Measurements from ENCODE around the gene UBE2G2. TPM values are rescaled to one million over a fixed set of nuclear protein-coding genes. Genes with fewer than 3 reads are reported as not detected.

Gene UBE2G2
- total and polyA plus RNA-seq, 7 experiments from 2014 or later, result 50.7 to 150 (median 118) TPM

GRCh38 chr21:44836666-44837471 lies 35.2 kb upstream of the UBE2G2 start:
- Mint-ChIP-seq H3K27ac (no peak overlapping the region), H3K4me1 (no peaks in the 10 kb centered on the region), H3K36me3 (no peaks in the 10 kb centered on the region), H3K27me3 (no peaks in the 10 kb centered on the region), H3K9me3 (no peaks in the 10 kb centered on the region), H3K4me3 (no peak overlapping the region)
- no peaks in the 10 kb centered on the region for H3K9me3 ChIP-seq (ENCODE audit: control insufficient read depth in 2 of 3, low read length in 3 of 3)
- intact Hi-C loops (cut with micrococcal nuclease), result no loop called here
- no peaks in the 10 kb centered on the region for H3K27me3 ChIP-seq (ENCODE audit: control insufficient read depth in 2 of 2, insufficient read depth in 2 of 2, low read length in 2 of 2)
- DNase-seq (no peak), ATAC-seq (no peak)
- no peak overlapping the region for H3K27ac ChIP-seq (ENCODE audit: low read depth, low read length)
- H3K4me3 ChIP-seq (ENCODE audit: low read length), result no peak overlapping the region
- H3K36me3 ChIP-seq (ENCODE audit: control insufficient read depth in 2 of 3, insufficient read depth in 3 of 3, low read length in 3 of 3), result no peaks in the 10 kb centered on the region
- H3K4me1 ChIP-seq (ENCODE audit: control insufficient read depth in 2 of 2, insufficient read depth in 2 of 2, low read length in 2 of 2), result no peaks in the 10 kb centered on the region
- ChIA-PET CTCF (no interaction called here), POLR2A (no interaction called here)

- H3K27ac Mint-ChIP-seq, result no peak overlapping the region
Measured at GRCh38 chr21:44836349-44836665, 34.7 kb upstream of the UBE2G2 start.

GRCh38 chr21:44835647-44835973 lies 34.0 kb upstream of the UBE2G2 start:
- peaks cover 6 to 11% (median 10%) of the 10 kb centered on the region in 7 donors for H3K4me1 Mint-ChIP-seq
- no peaks in the 10 kb centered on the region for H3K27me3 ChIP-seq (ENCODE audit: control insufficient read depth in 2 of 2, insufficient read depth in 2 of 2, low read length in 2 of 2)
- no peak overlapping the region for H3K27ac ChIP-seq (ENCODE audit: low read depth, low read length)
- peaks cover 0 to 5% of the 10 kb centered on the region in 2 donors for H3K4me1 ChIP-seq (ENCODE audit: control insufficient read depth in 2 of 2, insufficient read depth in 2 of 2, low read length in 2 of 2)
- H3K9me3 ChIP-seq (ENCODE audit: control insufficient read depth in 2 of 3, low read length in 3 of 3), result no peaks in the 10 kb centered on the region
- H3K4me3 Mint-ChIP-seq, result no peak overlapping the region
- DNase-seq (no peak), ATAC-seq (no peak)
- intact Hi-C loops (cut with micrococcal nuclease), result no loop called here
- POLR2A ChIA-PET, result no interaction called here
- H3K27ac Mint-ChIP-seq, result no peak overlapping the region
- H3K9me3 Mint-ChIP-seq, result no peaks in the 10 kb centered on the region
- H3K36me3 Mint-ChIP-seq, result no peaks in the 10 kb centered on the region
- H3K4me3 ChIP-seq (ENCODE audit: low read length), result no peak overlapping the region
- no peaks in the 10 kb centered on the region for H3K36me3 ChIP-seq (ENCODE audit: control insufficient read depth in 2 of 3, insufficient read depth in 3 of 3, low read length in 3 of 3)
- no peaks in the 10 kb centered on the region for H3K27me3 Mint-ChIP-seq
- CTCF ChIA-PET, result no interaction called here

More at GRCh38 chr21:44836349-44836665, 34.7 kb upstream of the UBE2G2 start:
- ATAC-seq (no peak), DNase-seq (no peak)
- Histone ChIP-seq H3K36me3 (ENCODE audit: control insufficient read depth in 2 of 3, insufficient read depth in 3 of 3, low read length in 3 of 3) (no peaks in the 10 kb centered on the region), H3K27me3 (ENCODE audit: control insufficient read depth in 2 of 2, insufficient read depth in 2 of 2, low read length in 2 of 2) (no peaks in the 10 kb centered on the region), H3K4me1 (ENCODE audit: control insufficient read depth in 2 of 2, insufficient read depth in 2 of 2, low read length in 2 of 2) (peaks cover 0 to 3% of the 10 kb centered on the region in 2 donors), H3K27ac (ENCODE audit: low read depth, low read length) (no peak overlapping the region), H3K4me3 (ENCODE audit: low read length) (no peak overlapping the region), H3K9me3 (ENCODE audit: control insufficient read depth in 2 of 3, low read length in 3 of 3) (no peaks in the 10 kb centered on the region)
- intact Hi-C loops (cut with micrococcal nuclease), result no loop called here
- H3K4me1 Mint-ChIP-seq, result peaks cover 2 to 4% (median 4%) of the 10 kb centered on the region in 7 donors
- no peaks in the 10 kb centered on the region for H3K9me3 Mint-ChIP-seq
- ChIA-PET POLR2A (no interaction called here), CTCF (no interaction called here)
- H3K27me3 Mint-ChIP-seq, result no peaks in the 10 kb centered on the region
- H3K4me3 Mint-ChIP-seq, result no peak overlapping the region
- no peaks in the 10 kb centered on the region for H3K36me3 Mint-ChIP-seq

- Histone ChIP-seq H3K9me3 (ENCODE audit: control insufficient read depth in 2 of 3, low read length in 3 of 3) (no peaks in the 10 kb centered on the region), H3K27me3 (ENCODE audit: control insufficient read depth in 2 of 2, insufficient read depth in 2 of 2, low read length in 2 of 2) (no peaks in the 10 kb centered on the region), H3K4me1 (ENCODE audit: control insufficient read depth in 2 of 2, insufficient read depth in 2 of 2, low read length in 2 of 2) (peaks cover 0 to 5% of the 10 kb centered on the region in 2 donors), H3K36me3 (ENCODE audit: control insufficient read depth in 2 of 3, insufficient read depth in 3 of 3, low read length in 3 of 3) (no peaks in the 10 kb centered on the region), H3K4me3 (ENCODE audit: low read length) (no peak overlapping the region), H3K27ac (ENCODE audit: low read depth, low read length) (no peak overlapping the region)
- DNase-seq (no peak), ATAC-seq (no peak)
- ChIA-PET CTCF (interaction anchor here (0.5 kb wide), 1 partner anchor 113 kb away, joined by 3 read pairs; no protein-coding TSS in a partner anchor), POLR2A (no interaction called here)
- no peak overlapping the region for H3K4me3 Mint-ChIP-seq
- intact Hi-C loops (cut with micrococcal nuclease), result no loop called here
- peaks cover 6 to 16% (median 12%) of the 10 kb centered on the region in 7 donors for H3K4me1 Mint-ChIP-seq
- H3K36me3 Mint-ChIP-seq, result peaks cover 0 to 2% (median 0%) of the 10 kb centered on the region in 5 donors
- H3K27me3 Mint-ChIP-seq, result no peaks in the 10 kb centered on the region
- no peak overlapping the region for H3K27ac Mint-ChIP-seq
- peaks cover 0 to 2% (median 0%) of the 10 kb centered on the region in 11 donors for H3K9me3 Mint-ChIP-seq
Measured at GRCh38 chr21:44834951-44835646, 33.5 kb upstream of the UBE2G2 start.

GRCh38 chr21:44834231-44834950 lies 32.8 kb upstream of the UBE2G2 start:
- ChIA-PET CTCF (no interaction called here), POLR2A (no interaction called here)
- DNase-seq, result no peak
- H3K27ac ChIP-seq (ENCODE audit: low read depth, low read length), result no peak overlapping the region
- Mint-ChIP-seq H3K4me1 (peaks cover 6 to 24% (median 12%) of the 10 kb centered on the region in 7 donors), H3K9me3 (peaks cover 0 to 4% (median 0%) of the 10 kb centered on the region in 11 donors), H3K4me3 (no peak overlapping the region), H3K27me3 (no peaks in the 10 kb centered on the region), H3K36me3 (peaks cover 0 to 2% (median 0%) of the 10 kb centered on the region in 5 donors), H3K27ac (peak overlapping the region in 1 of 9 donors; percentile 51)
- no peak overlapping the region for H3K4me3 ChIP-seq (ENCODE audit: low read length)
- intact Hi-C loops (cut with micrococcal nuclease), result no loop called here
- H3K36me3 ChIP-seq (ENCODE audit: control insufficient read depth in 2 of 3, insufficient read depth in 3 of 3, low read length in 3 of 3), result no peaks in the 10 kb centered on the region
- no peaks in the 10 kb centered on the region for H3K27me3 ChIP-seq (ENCODE audit: control insufficient read depth in 2 of 2, insufficient read depth in 2 of 2, low read length in 2 of 2)
- ATAC-seq, result no peak
- no peaks in the 10 kb centered on the region for H3K9me3 ChIP-seq (ENCODE audit: control insufficient read depth in 2 of 3, low read length in 3 of 3)
- peaks cover 0 to 5% of the 10 kb centered on the region in 2 donors for H3K4me1 ChIP-seq (ENCODE audit: control insufficient read depth in 2 of 2, insufficient read depth in 2 of 2, low read length in 2 of 2)

- H3K4me3 Mint-ChIP-seq, result no peak overlapping the region
- no peak overlapping the region for H3K4me3 ChIP-seq (ENCODE audit: low read length)
- H3K27me3 ChIP-seq (ENCODE audit: control insufficient read depth in 2 of 2, insufficient read depth in 2 of 2, low read length in 2 of 2), result no peaks in the 10 kb centered on the region
- CTCF ChIA-PET, result no interaction called here
- POLR2A ChIA-PET, result no interaction called here
- H3K9me3 Mint-ChIP-seq, result peaks cover 0 to 7% (median 2%) of the 10 kb centered on the region in 11 donors
- H3K4me1 Mint-ChIP-seq, result peaks cover 6 to 26% (median 12%) of the 10 kb centered on the region in 7 donors
- ATAC-seq (no peak), DNase-seq (no peak)
- H3K36me3 Mint-ChIP-seq, result peaks cover 0 to 2% (median 2%) of the 10 kb centered on the region in 5 donors
- H3K9me3 ChIP-seq (ENCODE audit: control insufficient read depth in 2 of 3, low read length in 3 of 3), result peaks cover 0 to 3% (median 0%) of the 10 kb centered on the region in 3 experiments
- no peak overlapping the region for H3K27ac ChIP-seq (ENCODE audit: low read depth, low read length)
- H3K27me3 Mint-ChIP-seq, result no peaks in the 10 kb centered on the region
- H3K4me1 ChIP-seq (ENCODE audit: control insufficient read depth in 2 of 2, insufficient read depth in 2 of 2, low read length in 2 of 2), result peaks cover 0 to 5% of the 10 kb centered on the region in 2 donors
- H3K36me3 ChIP-seq (ENCODE audit: control insufficient read depth in 2 of 3, insufficient read depth in 3 of 3, low read length in 3 of 3), result no peaks in the 10 kb centered on the region
- intact Hi-C loops (cut with micrococcal nuclease), result no loop called here
- peak overlapping the region in 1 of 9 donors; percentile 51 for H3K27ac Mint-ChIP-seq
Measured at GRCh38 chr21:44833663-44834062, 32.0 kb upstream of the UBE2G2 start.

Measured in naive thymus-derived CD4-positive, alpha-beta T cell (primary cell).